Pancreas (tissue), 10 donors: ENCODE results near the gene MAPK11. TPM values are rescaled to one million over a fixed set of nuclear protein-coding genes. Genes with fewer than 3 reads are reported as not detected.
A peak's percentile ranks its signal among the peaks of the same experiment; 100 is the strongest.
"Not testable (repeated sequence)": the region's sequence is repeated elsewhere in the genome, so short reads cannot be mapped to it uniquely, and the experiment has no call there.

Experiments used
- ATAC-seq, 4 donors: fragments of 200-7000 bp; cut with Tn5 transposase; one replicate each; pipeline versions ENCODE4 v1.8.0 to v1.9.1; 2020; ENCODE audit warnings: mild to moderate bottlenecking in 4 of 4, moderate library complexity in 4 of 4
- DNase-seq, 6 donors: peaks; one replicate each; pipeline ENCODE4 v3.0.0-alpha.2; 2020
- FAIRE-seq: peaks from 2 replicates; lab custom pipeline; 2012; peaks lifted over from hg19 to GRCh38; lab: Jason Lieb, UNC
- H3K27ac ChIP-seq, 4 donors: fragments of 200-600 bp; sonication (generic); 1 replicate in 3 of 4; 2 replicates in 1 of 4; pipeline versions ENCODE4 v1.5.0 to v1.8.0; 2020
- H3K27me3 ChIP-seq, 4 donors: fragments of 200-600 bp; one replicate each; pipeline ENCODE4 v1.8.0; 2021
- H3K36me3 ChIP-seq, 3 donors: fragments of 200-600 bp; sonication (generic) in 1 of 3; one replicate each; pipeline versions ENCODE4 v1.5.0 to v1.8.0; 2020 to 2021
- H3K4me1 ChIP-seq, 3 donors: fragments of 200-600 bp; one replicate each; pipeline ENCODE4 v1.8.0; 2021
- H3K4me3 ChIP-seq, 4 donors: fragments of 200-600 bp; sonication (generic) in 2 of 4; one replicate each; pipeline versions ENCODE4 v1.5.0 to v1.8.0; 2020 to 2021
- H3K9me3 ChIP-seq, 4 donors: fragments of 200-600 bp; one replicate each; pipeline ENCODE4 v1.8.0; 2021
- WGBS, 2 donors: extraction: QIAGEN DNeasy Blood & Tissue Kit; methylation state at CpG; one replicate each; pipeline ENCODE4 v1.1.7; 2013; 5-methylcytosine and 5-hydroxymethylcytosine counted together
- intact Hi-C, 3 donors: fragments of 100-400 bp; cut with DNase I; formaldehyde crosslinking; loops; one replicate each; pipeline versions ENCODE4 v1.11.1 to v1.14.2; 2022
- polyA plus RNA-seq, 2 donors: library from polyadenylated mRNA; stranded (reverse); fragments of 200-250 nt; gene quantifications; one replicate each; pipeline ENCODE4 v1.2.3, GENCODE V29; 2013
- total RNA-seq, 6 donors: library from RNA; stranded (reverse); fragmentation: NEBNext Ultra II Directional in 4 of 6; extraction: Animal tissue kit (Norgen Biotek cat#: 25700) in 4 of 6; gene quantifications; one replicate each; pipeline versions ENCODE4 v1.2.1 to v1.2.4, GENCODE V29; 2021 to 2023
- TF ChIP-seq, protein P1 (sequence below), 4 donors: fragments of 200-600 bp; sonication (generic) in 3 of 4; IDR thresholded peaks; one replicate each; pipeline versions ENCODE4 v1.5.0 to v1.8.0; 2021; ENCODE audit warnings: antibody characterized with exemption in 4 of 4
- donor health status: healthy with polysubstance abuse.
- donor health status: DM: no; HTN: no; CAD: no; lungs with moderate emphysema.
- donor health status: DM: no; HTN: no; CAD: no.
- donor health status: control.
- donor health status: control.
- donor health status: Bipolar disorder and iron deficiency.
- donor health status: DM: yes; HTN: yes; CAD: no.
- donor health status: DM: no; HTN: no; CAD: no.
- donor health status: DM: no; HTN: no; CAD: no.
- donor health status: DM: yes; HTN: yes; CAD: no.

MAPK11 gene
- total and polyA plus RNA-seq, 8 donors = 1.3 to 22.2 (median 3.2) TPM

- peaks cover 0 to 42% (median 34%) of the 10 kb centered on the region in 3 donors for H3K36me3 ChIP-seq
Measured at GRCh38 chr22:50276143-50276542, 6.0 kb upstream of the MAPK11 start.

GRCh38 chr22:50275181-50276055 lies 5.2 kb upstream of the MAPK11 start:
- TF ChIP-seq, protein P1, sequence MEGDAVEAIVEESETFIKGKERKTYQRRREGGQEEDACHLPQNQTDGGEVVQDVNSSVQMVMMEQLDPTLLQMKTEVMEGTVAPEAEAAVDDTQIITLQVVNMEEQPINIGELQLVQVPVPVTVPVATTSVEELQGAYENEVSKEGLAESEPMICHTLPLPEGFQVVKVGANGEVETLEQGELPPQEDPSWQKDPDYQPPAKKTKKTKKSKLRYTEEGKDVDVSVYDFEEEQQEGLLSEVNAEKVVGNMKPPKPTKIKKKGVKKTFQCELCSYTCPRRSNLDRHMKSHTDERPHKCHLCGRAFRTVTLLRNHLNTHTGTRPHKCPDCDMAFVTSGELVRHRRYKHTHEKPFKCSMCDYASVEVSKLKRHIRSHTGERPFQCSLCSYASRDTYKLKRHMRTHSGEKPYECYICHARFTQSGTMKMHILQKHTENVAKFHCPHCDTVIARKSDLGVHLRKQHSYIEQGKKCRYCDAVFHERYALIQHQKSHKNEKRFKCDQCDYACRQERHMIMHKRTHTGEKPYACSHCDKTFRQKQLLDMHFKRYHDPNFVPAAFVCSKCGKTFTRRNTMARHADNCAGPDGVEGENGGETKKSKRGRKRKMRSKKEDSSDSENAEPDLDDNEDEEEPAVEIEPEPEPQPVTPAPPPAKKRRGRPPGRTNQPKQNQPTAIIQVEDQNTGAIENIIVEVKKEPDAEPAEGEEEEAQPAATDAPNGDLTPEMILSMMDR (IDR thresholded peaks at IDR 0.05) = no peak
- ATAC-seq = no peak
- 92 to 93% methylated on average over 43 of the region's 43 CpGs for WGBS, 2 donors
- H3K36me3 ChIP-seq = peaks cover 0 to 36% (median 28%) of the 10 kb centered on the region in 3 donors
- H3K9me3 ChIP-seq = no peaks in the 10 kb centered on the region
- intact Hi-C loops = loop anchor here in 2 of 3 donors (5.0 to 10.0 kb wide), 2 partner anchors 49 to 67 kb away; partner anchors contain the start of genes DENND6B (in 1 of the 2) and PPP6R2 (in 1 of the 2)
- no peak for DNase-seq
- H3K4me1 ChIP-seq = peaks cover 7 to 16% (median 15%) of the 10 kb centered on the region in 3 donors
- H3K27ac ChIP-seq = no peak overlapping the region
- H3K4me3 ChIP-seq = no peak overlapping the region
- no peaks in the 10 kb centered on the region for H3K27me3 ChIP-seq
- FAIRE-seq = no peak

More at GRCh38 chr22:50276143-50276542, 6.0 kb upstream of the MAPK11 start:
- DNase-seq (peak in 5 of 6 donors; percentile 51 to 77 (median 59)), FAIRE-seq (no peak), ATAC-seq (peak; percentile 39 to 67 (median 64))
- no peaks in the 10 kb centered on the region for H3K9me3 ChIP-seq
- H3K4me3 ChIP-seq = no peak overlapping the region
- H3K4me1 ChIP-seq = peaks cover 4 to 9% (median 8%) of the 10 kb centered on the region in 3 donors
- TF ChIP-seq, protein P1 (IDR thresholded peaks at IDR 0.05) = peak in 2 of 4 donors; percentile 25 to 27
- no peak overlapping the region for H3K27ac ChIP-seq
- 72 to 73% methylated on average over 24 to 25 of the region's 25 CpGs for WGBS, 2 donors
- no peaks in the 10 kb centered on the region for H3K27me3 ChIP-seq
- intact Hi-C loops = loop anchor here in 2 of 3 donors (5.0 to 10.0 kb wide), 2 partner anchors 49 to 66 kb away; partner anchors contain the start of genes DENND6B (in 1 of the 2) and PPP6R2 (in 1 of the 2)

- TF ChIP-seq, protein P1 (IDR thresholded peaks at IDR 0.05) = no peak
- Histone ChIP-seq H3K36me3 (peaks cover 0 to 29% (median 25%) of the 10 kb centered on the region in 3 donors), H3K4me3 (no peak overlapping the region), H3K9me3 (no peaks in the 10 kb centered on the region), H3K4me1 (peaks cover 7 to 18% (median 16%) of the 10 kb centered on the region in 3 donors), H3K27ac (no peak overlapping the region), H3K27me3 (no peaks in the 10 kb centered on the region)
- no peak for DNase-seq
- no peak for ATAC-seq
- FAIRE-seq = no peak
- intact Hi-C loops = loop anchor here in 2 of 3 donors (5.0 to 10.0 kb wide), 2 partner anchors 50 to 68 kb away; partner anchors contain the start of genes DENND6B (in 1 of the 2) and PPP6R2 (in 1 of the 2)
- 72 to 75% methylated on average over 7 of the region's 7 CpGs for WGBS, 2 donors
Measured at GRCh38 chr22:50274771-50275170, 4.6 kb upstream of the MAPK11 start.

DNA sequence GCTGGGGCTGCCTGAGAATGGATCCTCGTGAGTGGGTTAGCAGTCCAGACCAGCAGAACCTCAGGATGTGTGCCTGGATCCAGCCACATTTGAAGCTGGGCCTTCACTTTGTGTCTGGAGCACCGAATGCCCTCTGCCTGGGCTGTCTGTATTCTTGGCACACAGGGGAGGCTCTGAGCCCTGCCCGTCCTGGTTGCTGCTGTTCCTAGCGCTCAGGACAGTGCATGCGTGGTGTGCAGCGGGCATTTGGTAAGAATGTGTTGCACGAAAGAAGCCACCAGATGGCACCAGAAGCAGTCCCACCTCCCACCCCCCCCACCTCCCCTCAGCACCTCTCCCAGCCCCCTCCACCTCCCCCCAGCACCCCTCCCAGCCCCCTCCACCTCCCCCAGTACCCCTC lies 4.1 kb upstream of the MAPK11 start:
- no peak for FAIRE-seq
- Histone ChIP-seq H3K9me3 (no peaks in the 10 kb centered on the region), H3K36me3 (peaks cover 0 to 25% (median 24%) of the 10 kb centered on the region in 3 donors), H3K4me1 (peaks cover 8 to 21% (median 18%) of the 10 kb centered on the region in 3 donors), H3K27me3 (no peaks in the 10 kb centered on the region), H3K27ac (no peak overlapping the region), H3K4me3 (no peak overlapping the region)
- peak in 1 of 6 donors; percentile 63 for DNase-seq
- ATAC-seq = peak in 3 of 4 donors; percentile 29 to 44 (median 40)
- TF ChIP-seq, protein P1 (IDR thresholded peaks at IDR 0.05) = peak in 1 of 4 donors; percentile 5
- WGBS, 2 donors = 15 to 20% methylated on average over 7 of the region's 7 CpGs
- intact Hi-C loops = loop anchor here in 1 of 3 donors (10.0 kb wide), 1 partner anchor 50 kb away; the partner anchor contains the start of gene DENND6B

GRCh38 chr22:50273781-50274180 lies 3.6 kb upstream of the MAPK11 start:
- Histone ChIP-seq H3K4me1 (peaks cover 13 to 24% (median 23%) of the 10 kb centered on the region in 3 donors), H3K36me3 (peaks cover 0 to 22% (median 19%) of the 10 kb centered on the region in 3 donors)
- 75 to 76% methylated on average over 10 of the region's 10 CpGs for WGBS, 2 donors
- H3K9me3 ChIP-seq, FAIRE-seq, H3K27me3 ChIP-seq, H3K4me3 ChIP-seq, H3K27ac ChIP-seq, DNase-seq, ATAC-seq: not testable (repeated sequence)
- intact Hi-C loops = loop anchor here in 1 of 3 donors (10.0 kb wide), 1 partner anchor 51 kb away; the partner anchor contains the start of gene DENND6B

DNA sequence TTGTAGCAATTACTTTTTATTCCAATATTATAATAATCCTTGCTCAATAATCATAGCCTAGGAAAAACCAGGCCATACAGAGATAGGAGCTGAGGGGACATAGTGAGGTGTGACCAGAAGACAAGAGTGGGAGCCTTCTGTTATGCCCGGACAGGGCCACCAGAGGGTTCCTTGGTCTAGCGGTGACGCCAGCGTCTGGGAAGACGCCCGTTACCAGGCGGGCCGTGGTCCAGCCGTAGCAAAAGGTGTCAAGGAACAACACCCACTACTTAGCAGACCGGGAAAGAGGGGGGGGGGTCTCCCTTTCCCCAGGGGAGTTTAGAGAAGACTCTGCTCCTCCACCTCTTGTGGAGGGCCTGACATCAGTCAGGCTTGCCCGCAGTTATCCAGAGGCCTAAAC lies 3.2 kb upstream of the MAPK11 start:
- H3K27ac ChIP-seq, H3K4me3 ChIP-seq, ATAC-seq, DNase-seq, H3K27me3 ChIP-seq, FAIRE-seq, H3K9me3 ChIP-seq: not testable (repeated sequence)
- intact Hi-C loops = loop anchor here in 1 of 3 donors (10.0 kb wide), 1 partner anchor 51 kb away; the partner anchor contains the start of gene DENND6B
- Histone ChIP-seq H3K4me1 (peaks cover 17 to 26% (median 25%) of the 10 kb centered on the region in 3 donors), H3K36me3 (peaks cover 0 to 19% (median 15%) of the 10 kb centered on the region in 3 donors)
- 57 to 61% methylated on average over 11 of the region's 11 CpGs for WGBS, 2 donors
